CD4-positive, alpha-beta T cell treated with Interferon gamma for 1 hour (primary cell): ENCODE data around the gene DCTN4.

Experiments
- DNase-seq: peaks from one replicate; pipeline ENCODE4 v3.0.0-alpha.2; 2020

The DCTN4 gene

GRCh38 chr5:150662731-150663516 lies 95.9 kb downstream of the DCTN4 start:
- DNase-seq = no peak

GRCh38 chr5:150661821-150662596 lies 96.8 kb downstream of the DCTN4 start:
- DNase-seq = no peak

GRCh38 chr5:150661086-150661485 lies 97.7 kb downstream of the DCTN4 start, which contains the start of gene MYOZ3:
Gene MYOZ3, plus strand, starts transcription at chr5:150661251. Its CDS starts 1,691 bp downstream, at chr5:150662942.
- no peak for DNase-seq

GRCh38 chr5:150660108-150660831 lies 98.5 kb downstream of the DCTN4 start:
- no peak for DNase-seq

GRCh38 chr5:150659360-150660107 lies 99.3 kb downstream of the DCTN4 start:
- DNase-seq = no peak

GRCh38 chr5:150658699-150659265 lies 100.0 kb downstream of the DCTN4 start:
- no peak for DNase-seq
